Stimulated activated CD4-positive, alpha-beta T cell treated with anti-CD3 and anti-CD28 coated beads, Interleukin-1b, Interleukin-23, amount 100 ng/mL, for 24 hours (primary cell): ENCODE data around the gene ALDH16A1.

Experiments
- DNase-seq, 4 experiments: peaks; one replicate each; pipeline ENCODE4 v3.0.0-alpha.2; 2020; ENCODE audit warnings: low read depth in 4 of 4, low spot score in 1 of 4

ALDH16A1 gene

GRCh38 chr19:49453013-49453756 lies at the start of gene ALDH16A1:
ALDH16A1 (plus strand) TSS chr19:49453225; CDS start chr19:49453332, 107 bp downstream.
- peak; percentile 93 to 96 (median 96) for DNase-seq

- no peak for DNase-seq
Measured at GRCh38 chr19:49403404-49404187, 49.4 kb upstream of the ALDH16A1 start.

GRCh38 chr19:49407079-49407478 lies 45.9 kb upstream of the ALDH16A1 start:
- DNase-seq: no peak

- DNase-seq: no peak
Measured at GRCh38 chr19:49407482-49408015, 45.5 kb upstream of the ALDH16A1 start.

GRCh38 chr19:49408816-49409440 lies 44.1 kb upstream of the ALDH16A1 start:
- DNase-seq: no peak

GRCh38 chr19:49409441-49410029 lies 43.5 kb upstream of the ALDH16A1 start:
- DNase-seq: no peak

- no peak for DNase-seq
Measured at GRCh38 chr19:49411681-49412326, 41.2 kb upstream of the ALDH16A1 start.

- no peak for DNase-seq
Measured at GRCh38 chr19:49413348-49413747, 39.7 kb upstream of the ALDH16A1 start.

- no peak for DNase-seq
Measured at GRCh38 chr19:49414256-49414655, 38.8 kb upstream of the ALDH16A1 start.

GRCh38 chr19:49415102-49415809 lies 37.8 kb upstream of the ALDH16A1 start:
- no peak for DNase-seq

- DNase-seq: no peak
Measured at GRCh38 chr19:49415810-49416200, 37.2 kb upstream of the ALDH16A1 start.

- DNase-seq: no peak
Measured at GRCh38 chr19:49417088-49417487, 35.9 kb upstream of the ALDH16A1 start.

- DNase-seq: no peak
Measured at GRCh38 chr19:49418511-49418910, 34.5 kb upstream of the ALDH16A1 start.

- no peak for DNase-seq
Measured at GRCh38 chr19:49419173-49419572, 33.9 kb upstream of the ALDH16A1 start.

GRCh38 chr19:49420227-49420626 lies 32.8 kb upstream of the ALDH16A1 start:
- DNase-seq: no peak

- no peak for DNase-seq
Measured at GRCh38 chr19:49421039-49421877, 31.8 kb upstream of the ALDH16A1 start.

- no peak for DNase-seq
Measured at GRCh38 chr19:49421878-49422202, 31.2 kb upstream of the ALDH16A1 start.

- no peak for DNase-seq
Measured at GRCh38 chr19:49422407-49423070, 30.5 kb upstream of the ALDH16A1 start.
